Fibroblast of lung (primary cell): ENCODE results near the gene VWA8. TPM values are rescaled to one million over a fixed set of nuclear protein-coding genes. Genes with fewer than 3 reads are reported as not detected.

ENCODE experiments used
- DNase-seq, 2 donors: peaks; one replicate each; pipeline versions ENCODE4 v3.0.0 to v3.0.0-alpha.2; 2010; ENCODE audit warnings: low read depth in 2 of 2
- H2AFZ ChIP-seq: 2 replicates; pipeline ENCODE4 v1.5.1; 2012; ENCODE audit warnings: low read length, control low read depth, inconsistent platforms
- H3K27ac ChIP-seq: 2 replicates; pipeline ENCODE4 v1.5.1; 2011; ENCODE audit warnings: low read length, control low read depth; ENCODE audit not compliant: insufficient read depth
- H3K27me3 ChIP-seq: 2 replicates; pipeline ENCODE4 v1.5.1; 2011; ENCODE audit warnings: mild to moderate bottlenecking, low read length; ENCODE audit not compliant: control insufficient read depth, insufficient read depth
- H3K36me3 ChIP-seq: 2 replicates; pipeline ENCODE4 v1.5.1; 2011; ENCODE audit warnings: low read length; ENCODE audit not compliant: control insufficient read depth, insufficient read depth
- H3K4me1 ChIP-seq: 2 replicates; pipeline ENCODE4 v1.5.1; 2011; ENCODE audit warnings: low read length; ENCODE audit not compliant: control insufficient read depth, insufficient read depth; ENCODE audit errors: extremely low read depth
- H3K4me2 ChIP-seq: 2 replicates; pipeline ENCODE4 v1.5.1; 2011; ENCODE audit warnings: low read length, control low read depth; ENCODE audit not compliant: insufficient read depth; ENCODE audit errors: extremely low read depth
- H3K4me3 ChIP-seq, 4 experiments: fragments of 200-600 bp in 1 of 4; sonication (generic) in 1 of 4; replicated peaks in 1 of 4; 2 replicates each; pipeline ENCODE4 v1.5.1; 2011 to 2016; ENCODE audit warnings: low read length in 4 of 4, low read depth in 3 of 4, mild to moderate bottlenecking in 3 of 4, control low read depth in 2 of 4, inconsistent platforms in 1 of 4, mixed read lengths in 1 of 4; ENCODE audit not compliant: insufficient read depth in 1 of 4; ENCODE audit errors: control extremely low read depth in 1 of 4
- H3K79me2 ChIP-seq: 2 replicates; pipeline ENCODE4 v1.5.1; 2012; ENCODE audit warnings: mild to moderate bottlenecking, low read length, inconsistent platforms; ENCODE audit not compliant: control insufficient read depth, insufficient read depth
- H3K9ac ChIP-seq: 2 replicates; pipeline ENCODE4 v1.5.1; 2011; ENCODE audit warnings: mild to moderate bottlenecking, low read length, control low read depth; ENCODE audit not compliant: insufficient read depth
- H3K9me3 ChIP-seq: 2 replicates; pipeline ENCODE4 v1.5.1; 2012; ENCODE audit warnings: low read depth, low read length; ENCODE audit not compliant: control insufficient read depth, insufficient read depth
- H4K20me1 ChIP-seq: 2 replicates; pipeline ENCODE4 v1.5.1; 2011; ENCODE audit warnings: low read length; ENCODE audit not compliant: control insufficient read depth, insufficient read depth; ENCODE audit errors: extremely low read depth
- EZH2 ChIP-seq: IDR thresholded peaks from 2 replicates; pipeline ENCODE4 v1.5.1; 2012; ENCODE audit warnings: low read length, control low read depth, mild to moderate bottlenecking; ENCODE audit errors: missing control alignments
- polyA plus RNA-seq, 2 donors: library from polyadenylated mRNA; depleted of rRNA in 1 of 2; stranded (reverse) in 1 of 2; unstranded in 1 of 2; fragments of >200 nt; gene quantifications; 2 replicates each; pipeline ENCODE4 v1.2.1, GENCODE V29; 2011 to 2012; ENCODE audit warnings: missing spikeins in 1 of 2
- total RNA-seq: library from RNA; depleted of rRNA; stranded (reverse); fragments of >200 nt; gene quantifications from 2 replicates; pipeline ENCODE4 v1.2.1, GENCODE V29; 2014
- TF ChIP-seq, protein P1 (sequence below), 2 donors: IDR thresholded peaks in 1 of 2; conservative IDR thresholded peaks in 1 of 2; 1 replicate in 1 of 2; 2 replicates in 1 of 2; pipeline ENCODE4 v1.5.1; 2011 to 2012; ENCODE audit warnings: low read length in 2 of 2, control low read depth in 1 of 2, inconsistent platforms in 1 of 2, low read depth in 1 of 2, mild to moderate bottlenecking in 1 of 2

The VWA8 gene
- total and polyA plus RNA-seq, 2 donors (not counting 1 experiment from before 2014, with no cell fraction given), result 12.6 to 29.9 TPM

DNA sequence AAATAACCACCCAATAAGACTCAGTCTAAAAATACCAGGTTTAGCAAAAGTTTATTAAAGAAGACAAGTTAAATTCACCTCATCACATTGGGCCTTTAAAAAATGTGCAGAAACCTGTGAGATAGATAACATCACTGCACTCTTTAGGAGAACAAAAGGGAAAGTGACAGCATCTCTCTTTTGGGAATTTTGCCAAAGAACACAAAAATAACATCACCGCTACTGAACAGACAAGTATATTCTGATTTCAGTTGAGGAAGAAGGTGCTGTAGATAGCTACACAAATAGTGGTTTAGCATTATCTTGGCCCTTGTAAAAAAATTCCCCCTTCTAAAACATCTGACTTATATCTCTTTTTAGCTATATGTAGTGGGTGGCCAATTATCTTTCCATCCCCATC, 244.7 kb downstream of the VWA8 start:
- Histone ChIP-seq H3K79me2 (no peaks in the 10 kb centered on the region), H2AFZ (no peak overlapping the region), H3K9ac (no peak overlapping the region), H3K36me3 (no peaks in the 10 kb centered on the region), H3K4me2 (no peak overlapping the region), H3K9me3 (no peaks in the 10 kb centered on the region), H3K4me1 (no peaks in the 10 kb centered on the region), H4K20me1 (no peaks in the 10 kb centered on the region), H3K4me3 (no peak overlapping the region), H3K27ac (no peak overlapping the region), H3K27me3 (no peaks in the 10 kb centered on the region)
- no peak for DNase-seq
- TF ChIP-seq EZH2, result no peak
- TF ChIP-seq, protein P1, sequence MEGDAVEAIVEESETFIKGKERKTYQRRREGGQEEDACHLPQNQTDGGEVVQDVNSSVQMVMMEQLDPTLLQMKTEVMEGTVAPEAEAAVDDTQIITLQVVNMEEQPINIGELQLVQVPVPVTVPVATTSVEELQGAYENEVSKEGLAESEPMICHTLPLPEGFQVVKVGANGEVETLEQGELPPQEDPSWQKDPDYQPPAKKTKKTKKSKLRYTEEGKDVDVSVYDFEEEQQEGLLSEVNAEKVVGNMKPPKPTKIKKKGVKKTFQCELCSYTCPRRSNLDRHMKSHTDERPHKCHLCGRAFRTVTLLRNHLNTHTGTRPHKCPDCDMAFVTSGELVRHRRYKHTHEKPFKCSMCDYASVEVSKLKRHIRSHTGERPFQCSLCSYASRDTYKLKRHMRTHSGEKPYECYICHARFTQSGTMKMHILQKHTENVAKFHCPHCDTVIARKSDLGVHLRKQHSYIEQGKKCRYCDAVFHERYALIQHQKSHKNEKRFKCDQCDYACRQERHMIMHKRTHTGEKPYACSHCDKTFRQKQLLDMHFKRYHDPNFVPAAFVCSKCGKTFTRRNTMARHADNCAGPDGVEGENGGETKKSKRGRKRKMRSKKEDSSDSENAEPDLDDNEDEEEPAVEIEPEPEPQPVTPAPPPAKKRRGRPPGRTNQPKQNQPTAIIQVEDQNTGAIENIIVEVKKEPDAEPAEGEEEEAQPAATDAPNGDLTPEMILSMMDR (conservative IDR thresholded peaks at IDR 0.05 in 1 of 2, IDR thresholded peaks at IDR 0.05 in 1 of 2; ENCODE audit: low read depth in 1 of 2, low read length in 2 of 2), result no peak

DNA sequence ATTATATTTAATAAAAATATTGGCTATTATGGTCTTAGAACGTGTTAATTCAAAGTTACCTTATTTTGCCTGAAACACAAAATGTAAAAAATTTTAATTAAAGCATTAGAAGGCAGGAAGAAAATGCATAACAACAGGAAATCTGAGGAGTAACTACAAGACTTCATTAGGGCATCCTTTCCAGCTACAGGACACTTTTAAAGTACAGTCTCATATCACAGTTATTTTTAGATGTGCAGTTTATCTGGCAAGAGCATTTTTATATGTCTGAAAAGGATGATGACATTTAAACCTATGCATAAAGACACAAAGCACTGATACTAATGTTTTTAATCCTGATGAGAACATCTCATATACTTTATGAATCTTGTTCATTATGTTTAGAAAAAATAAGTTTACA, 247.5 kb downstream of the VWA8 start:
- H3K4me3 ChIP-seq, result no peak overlapping the region
- H3K4me2 ChIP-seq, result no peak overlapping the region
- no peaks in the 10 kb centered on the region for H3K27me3 ChIP-seq
- TF ChIP-seq, protein P1 (conservative IDR thresholded peaks at IDR 0.05 in 1 of 2, IDR thresholded peaks at IDR 0.05 in 1 of 2; ENCODE audit: low read depth in 1 of 2, low read length in 2 of 2), result no peak
- TF ChIP-seq EZH2, result no peak
- no peaks in the 10 kb centered on the region for H3K36me3 ChIP-seq
- no peaks in the 10 kb centered on the region for H3K9me3 ChIP-seq
- H3K4me1 ChIP-seq, result no peaks in the 10 kb centered on the region
- no peak for DNase-seq
- no peak overlapping the region for H3K27ac ChIP-seq
- H2AFZ ChIP-seq, result no peak overlapping the region
- H4K20me1 ChIP-seq, result no peaks in the 10 kb centered on the region
- no peaks in the 10 kb centered on the region for H3K79me2 ChIP-seq
- no peak overlapping the region for H3K9ac ChIP-seq

DNA sequence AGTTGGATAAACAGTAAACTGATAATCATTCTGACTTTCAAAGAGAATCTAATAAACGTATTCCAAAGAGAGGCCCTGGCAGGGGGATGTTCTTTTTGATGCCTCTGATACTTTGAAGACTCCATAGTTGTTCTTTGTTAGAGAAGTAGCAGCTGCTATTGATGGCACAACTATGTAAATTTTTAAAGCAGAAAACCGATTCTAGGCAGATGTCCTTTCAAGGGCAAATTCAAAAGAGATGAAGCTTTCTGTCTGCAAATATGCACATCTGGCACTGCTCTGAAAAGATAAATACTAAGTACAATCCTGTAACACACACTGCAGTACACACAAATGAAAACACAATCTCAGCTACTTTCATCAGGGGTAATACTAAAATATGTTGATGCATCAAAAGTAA, 250.1 kb downstream of the VWA8 start:
- Histone ChIP-seq H3K27ac (no peak overlapping the region), H2AFZ (no peak overlapping the region), H3K4me1 (no peaks in the 10 kb centered on the region), H3K4me3 (no peak overlapping the region), H4K20me1 (no peaks in the 10 kb centered on the region), H3K79me2 (no peaks in the 10 kb centered on the region), H3K36me3 (no peaks in the 10 kb centered on the region), H3K27me3 (no peaks in the 10 kb centered on the region), H3K4me2 (no peak overlapping the region), H3K9me3 (no peaks in the 10 kb centered on the region), H3K9ac (no peak overlapping the region)
- TF ChIP-seq EZH2, result no peak
- TF ChIP-seq, protein P1 (conservative IDR thresholded peaks at IDR 0.05 in 1 of 2, IDR thresholded peaks at IDR 0.05 in 1 of 2; ENCODE audit: low read depth in 1 of 2, low read length in 2 of 2), result no peak
- DNase-seq, result no peak
